Body of pancreas (tissue), 4 donors: ENCODE data around the gene CXCR4. TPM values are rescaled to one million over a fixed set of nuclear protein-coding genes. Genes with fewer than 3 reads are reported as not detected.
"Not testable (repeated sequence)": the region's sequence is repeated elsewhere in the genome, so short reads cannot be mapped to it uniquely, and the experiment has no call there.

Experiments used
- ATAC-seq: fragments of 150-250 bp; one replicate; pipeline ENCODE4 v1.9.1; 2016
- DNase-seq, 4 donors: peaks; one replicate each; pipeline ENCODE4 v3.0.0-alpha.2; 2019
- H3K27ac ChIP-seq, 4 donors: fragments of 200-600 bp; sonication (generic); 1 replicate in 3 of 4; 2 replicates in 1 of 4; pipeline versions ENCODE4 v1.5.1 to v1.6.1; 2016 to 2019; ENCODE audit warnings: mild to moderate bottlenecking in 1 of 4, mixed read lengths in 1 of 4, moderate library complexity in 1 of 4
- H3K27me3 ChIP-seq, 2 donors: fragments of 200-600 bp; sonication (generic); one replicate each; pipeline ENCODE4 v1.6.0; 2016; ENCODE audit warnings: mild to moderate bottlenecking in 1 of 2
- H3K36me3 ChIP-seq, 2 donors: fragments of 200-600 bp; sonication (generic); replicated peaks in 1 of 2; 2 replicates each; pipeline ENCODE4 v1.5.1; 2016; ENCODE audit warnings: low read depth in 2 of 2; ENCODE audit not compliant: insufficient read depth in 1 of 2
- H3K4me1 ChIP-seq: fragments of 200-600 bp; sonication (generic); one replicate; pipeline ENCODE4 v1.6.0; 2016
- H3K4me3 ChIP-seq, 2 donors: fragments of 200-600 bp; sonication (generic); 1 replicate in 1 of 2; 2 replicates in 1 of 2; pipeline ENCODE4 v1.5.1; 2016 to 2019
- H3K9me3 ChIP-seq, 3 donors: fragments of 200-600 bp; sonication (generic); 1 replicate in 2 of 3; 2 replicates in 1 of 3; pipeline ENCODE4 v1.5.1; 2016
- POLR2A ChIP-seq, 3 donors: fragments of 450-650 bp; IDR thresholded peaks; one replicate each; pipeline ENCODE4 v1.6.1; 2016; ENCODE audit warnings: antibody characterized with exemption in 3 of 3, mild to moderate bottlenecking in 2 of 3
- WGBS, 2 donors: methylation state at CpG; one replicate each; pipeline ENCODE4 v1.1.5; 2017; 5-methylcytosine and 5-hydroxymethylcytosine counted together
- intact Hi-C: fragments of 100-400 bp; cut with DNase I; formaldehyde crosslinking; loops from one replicate; pipeline ENCODE4 v1.15.1; 2023
- total RNA-seq, 2 donors: library from RNA; depleted of rRNA; stranded (reverse); fragments of >200 nt; gene quantifications; one replicate each; pipeline ENCODE4 v1.1.0, GENCODE V29; 2016
- TF ChIP-seq, protein P1 (sequence below), 7 experiments: fragments of 450-650 bp in 4 of 7; fragments of 200-600 bp in 3 of 7; sonication (generic) in 3 of 7; IDR thresholded peaks; one replicate each; pipeline ENCODE4 v1.5.1; 2016 to 2019; ENCODE audit warnings: antibody characterized with exemption in 7 of 7

The CXCR4 gene
- total RNA-seq, 2 donors from 2014 or later = 0.33 to 10.6 TPM

DNA sequence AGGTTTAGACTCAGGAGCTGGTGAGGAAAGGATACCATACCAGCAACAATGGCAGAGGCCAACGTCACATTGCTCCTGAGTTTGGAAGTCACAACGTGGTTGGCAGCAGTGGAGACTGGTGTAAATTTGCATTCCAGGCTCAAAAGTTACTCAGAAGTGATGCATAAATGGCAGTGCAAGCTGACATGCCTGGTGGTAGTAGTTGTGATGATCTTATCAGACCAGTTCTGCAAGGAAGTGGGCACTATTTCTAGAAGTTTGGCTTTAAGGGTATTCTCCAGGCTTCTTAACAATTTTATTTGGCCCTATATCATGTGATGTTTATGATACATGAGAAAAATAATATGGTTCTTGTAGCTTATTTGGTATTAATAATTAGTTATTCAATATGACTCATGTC is 37.8 kb downstream of the CXCR4 start:
- 65 to 69% methylated on average over 2 of the region's 2 CpGs for WGBS, 2 donors
- H3K27me3 ChIP-seq = no peaks in the 10 kb centered on the region
- H3K9me3 ChIP-seq = no peaks in the 10 kb centered on the region
- ATAC-seq (no peak), DNase-seq (no peak)
- H3K4me1 ChIP-seq = no peaks in the 10 kb centered on the region
- TF ChIP-seq POLR2A (IDR thresholded peaks at IDR 0.05) = no peak
- TF ChIP-seq, protein P1, sequence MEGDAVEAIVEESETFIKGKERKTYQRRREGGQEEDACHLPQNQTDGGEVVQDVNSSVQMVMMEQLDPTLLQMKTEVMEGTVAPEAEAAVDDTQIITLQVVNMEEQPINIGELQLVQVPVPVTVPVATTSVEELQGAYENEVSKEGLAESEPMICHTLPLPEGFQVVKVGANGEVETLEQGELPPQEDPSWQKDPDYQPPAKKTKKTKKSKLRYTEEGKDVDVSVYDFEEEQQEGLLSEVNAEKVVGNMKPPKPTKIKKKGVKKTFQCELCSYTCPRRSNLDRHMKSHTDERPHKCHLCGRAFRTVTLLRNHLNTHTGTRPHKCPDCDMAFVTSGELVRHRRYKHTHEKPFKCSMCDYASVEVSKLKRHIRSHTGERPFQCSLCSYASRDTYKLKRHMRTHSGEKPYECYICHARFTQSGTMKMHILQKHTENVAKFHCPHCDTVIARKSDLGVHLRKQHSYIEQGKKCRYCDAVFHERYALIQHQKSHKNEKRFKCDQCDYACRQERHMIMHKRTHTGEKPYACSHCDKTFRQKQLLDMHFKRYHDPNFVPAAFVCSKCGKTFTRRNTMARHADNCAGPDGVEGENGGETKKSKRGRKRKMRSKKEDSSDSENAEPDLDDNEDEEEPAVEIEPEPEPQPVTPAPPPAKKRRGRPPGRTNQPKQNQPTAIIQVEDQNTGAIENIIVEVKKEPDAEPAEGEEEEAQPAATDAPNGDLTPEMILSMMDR (IDR thresholded peaks at IDR 0.05) = no peak
- H3K27ac ChIP-seq = no peak overlapping the region
- intact Hi-C loops = no loop called here
- H3K36me3 ChIP-seq = no peaks in the 10 kb centered on the region
- H3K4me3 ChIP-seq = no peak overlapping the region

DNA sequence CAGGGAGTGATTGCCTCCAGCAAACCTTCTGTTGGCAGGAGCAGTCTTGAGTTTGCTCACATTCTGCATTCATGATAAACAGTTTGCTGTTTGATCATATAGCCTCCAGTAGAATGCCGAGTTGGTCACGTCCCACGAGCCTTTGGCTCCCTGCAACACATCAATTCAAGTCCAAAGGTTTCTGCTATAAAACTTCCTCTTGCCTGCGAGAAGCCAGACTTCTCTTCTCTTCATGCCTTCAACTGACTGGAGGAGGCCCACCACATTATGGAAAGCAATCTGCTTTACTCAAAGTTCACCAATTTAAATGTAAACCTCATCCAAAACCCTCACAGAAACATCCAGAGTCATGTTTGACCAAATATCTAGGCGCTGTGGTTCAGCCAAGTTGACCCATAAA is 40.8 kb downstream of the CXCR4 start:
- intact Hi-C loops = no loop called here
- H3K36me3 ChIP-seq = no peaks in the 10 kb centered on the region
- ATAC-seq (no peak), DNase-seq (no peak)
- no peak overlapping the region for H3K4me3 ChIP-seq
- no peaks in the 10 kb centered on the region for H3K9me3 ChIP-seq
- no peak overlapping the region for H3K27ac ChIP-seq
- no peaks in the 10 kb centered on the region for H3K4me1 ChIP-seq
- WGBS, 2 donors = 82 to 85% methylated on average over 5 of the region's 5 CpGs
- TF ChIP-seq, protein P1 (IDR thresholded peaks at IDR 0.05) = no peak
- no peak for TF ChIP-seq POLR2A (IDR thresholded peaks at IDR 0.05)
- no peaks in the 10 kb centered on the region for H3K27me3 ChIP-seq

DNA sequence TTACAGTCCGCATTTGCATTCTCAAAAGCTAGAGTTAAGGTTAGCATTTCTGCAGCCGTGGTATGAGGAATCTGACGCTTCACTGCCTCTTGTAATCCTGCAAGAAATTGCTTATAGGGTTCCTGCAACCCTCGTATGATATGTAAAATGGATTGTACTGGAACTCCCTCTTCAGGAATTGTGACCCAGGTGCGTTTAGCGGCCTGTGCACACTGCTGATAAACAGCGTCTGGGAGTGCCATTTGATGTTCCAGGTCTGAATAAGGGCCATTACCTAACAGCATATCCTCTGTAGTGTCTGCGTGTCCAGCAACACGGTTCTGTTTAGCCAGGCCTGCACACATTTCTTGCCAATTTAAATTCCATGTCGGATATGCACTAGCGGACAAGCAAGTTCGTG is 42.5 kb downstream of the CXCR4 start:
- Histone ChIP-seq H3K4me3 (no peak overlapping the region), H3K4me1 (no peaks in the 10 kb centered on the region), H3K27me3 (no peaks in the 10 kb centered on the region), H3K27ac (no peak overlapping the region), H3K9me3 (no peaks in the 10 kb centered on the region), H3K36me3 (no peaks in the 10 kb centered on the region)
- ATAC-seq = no peak
- intact Hi-C loops = no loop called here
- no peak for DNase-seq
- TF ChIP-seq, protein P1 (IDR thresholded peaks at IDR 0.05) = no peak
- 50 to 55% methylated on average over 10 to 12 of the region's 12 CpGs for WGBS, 2 donors

DNA sequence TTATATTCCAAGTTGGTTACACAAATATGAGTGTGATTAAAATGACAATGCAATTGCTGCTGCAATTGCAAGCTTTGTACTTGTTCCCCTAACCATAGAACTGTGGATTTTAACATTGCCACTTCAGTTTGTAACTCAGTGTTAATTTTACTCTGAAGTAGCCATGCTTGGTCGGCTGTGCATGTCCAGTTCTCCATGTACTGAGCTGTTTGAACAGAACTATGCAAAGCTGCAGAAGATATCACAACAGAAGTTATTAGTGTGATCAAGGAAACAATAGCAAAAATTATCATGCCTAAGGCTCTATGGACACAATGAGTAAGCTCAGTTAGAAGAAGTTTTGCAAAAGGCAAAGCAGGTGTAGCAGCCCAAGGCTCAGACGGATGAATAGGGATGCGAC is 45.3 kb downstream of the CXCR4 start:
- H3K36me3 ChIP-seq = no peaks in the 10 kb centered on the region
- H3K27me3 ChIP-seq = no peaks in the 10 kb centered on the region
- TF ChIP-seq, protein P1 (IDR thresholded peaks at IDR 0.05) = no peak
- TF ChIP-seq POLR2A (IDR thresholded peaks at IDR 0.05) = no peak
- no peak for ATAC-seq
- no peak overlapping the region for H3K27ac ChIP-seq
- H3K4me1 ChIP-seq = no peaks in the 10 kb centered on the region
- H3K9me3 ChIP-seq = no peaks in the 10 kb centered on the region
- WGBS, 2 donors = 73 to 81% methylated on average over 3 of the region's 3 CpGs
- no peak overlapping the region for H3K4me3 ChIP-seq
- intact Hi-C loops = no loop called here
- DNase-seq = no peak

DNA sequence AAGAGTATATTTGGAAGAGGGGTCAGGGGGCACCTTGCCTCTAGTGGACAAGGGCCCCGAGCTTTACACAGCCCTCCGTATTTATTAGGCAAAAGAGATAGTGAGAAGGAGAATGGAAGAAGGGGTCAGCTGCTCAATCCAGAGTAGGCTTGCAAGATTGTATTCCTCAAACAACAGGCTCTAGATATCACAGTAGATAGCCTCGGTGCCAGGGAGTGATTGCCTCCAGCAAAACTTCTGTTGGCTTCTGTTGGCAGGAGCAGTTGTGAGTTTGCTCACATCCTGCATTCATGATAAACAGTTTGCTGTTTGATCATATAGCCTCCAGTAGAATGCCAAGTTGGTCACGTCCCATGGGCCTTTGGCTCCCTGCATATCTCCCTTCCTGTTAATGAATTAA is 46.1 kb downstream of the CXCR4 start:
- DNase-seq, H3K4me3 ChIP-seq, H3K9me3 ChIP-seq, ATAC-seq, H3K27ac ChIP-seq, H3K36me3 ChIP-seq, H3K4me1 ChIP-seq, intact Hi-C loops, H3K27me3 ChIP-seq: not testable (repeated sequence)
- WGBS, 2 donors = 69 to 77% methylated on average over 4 of the region's 4 CpGs
